ENCODE data around the gene CYP27C1. TPM values are rescaled to one million over a fixed set of nuclear protein-coding genes. Genes with fewer than 3 reads are reported as not detected.

CYP27C1 gene
- total RNA-seq, 1 donor from 2014 or later: 5.7 TPM

- FAIRE-seq (no peak), DNase-seq (ENCODE audit: low read depth) (no peak)
- no peaks in the 10 kb centered on the region for H4K20me1 ChIP-seq (ENCODE audit: insufficient read depth, low read length)
- Mint-ChIP-seq H3K27ac (ENCODE audit: unreplicated experiment) (no peak overlapping the region), H3K4me1 (ENCODE audit: low read depth, unreplicated experiment) (peaks cover 37% of the 10 kb centered on the region), H3K36me3 (ENCODE audit: low read depth, unreplicated experiment) (no peaks in the 10 kb centered on the region), H3K9me3 (ENCODE audit: unreplicated experiment) (no peaks in the 10 kb centered on the region), H3K4me3 (ENCODE audit: unreplicated experiment) (no peak overlapping the region), H3K27me3 (ENCODE audit: low read depth, unreplicated experiment) (peaks cover 7% of the 10 kb centered on the region)
- peak overlapping the region; percentile 16 for H2AFZ ChIP-seq (ENCODE audit: low read depth, low read length)
- peaks cover 29% of the 10 kb centered on the region for H3K4me1 ChIP-seq (ENCODE audit: insufficient read depth, low read length)
- no peak overlapping the region for H3K4me3 ChIP-seq (ENCODE audit: insufficient read depth, low read depth, low read length)
- H3K36me3 ChIP-seq (ENCODE audit: insufficient read depth, low read length): no peaks in the 10 kb centered on the region
- TF ChIP-seq CTCF (IDR thresholded peaks at IDR 0.05; ENCODE audit: insufficient read depth, low read depth, low read length) (peak; percentile 11), EZH2 (IDR thresholded peaks at IDR 0.05; ENCODE audit: insufficient read depth, low read length) (no peak)
- H3K9me3 ChIP-seq (ENCODE audit: insufficient read depth, low read depth, low read length): no peaks in the 10 kb centered on the region
- no peaks in the 10 kb centered on the region for H3K79me2 ChIP-seq (ENCODE audit: insufficient read depth, low read length)
- no peaks in the 10 kb centered on the region for H3K27me3 ChIP-seq (ENCODE audit: insufficient read depth, low read length)
- H3K27ac ChIP-seq (ENCODE audit: low read depth, low read length): no peak overlapping the region
- no peak overlapping the region for H3K4me2 ChIP-seq (ENCODE audit: low read length)
- H3K9ac ChIP-seq (ENCODE audit: low read length): no peak overlapping the region
These were observed 62.2 kb downstream of the CYP27C1 start for GRCh38 chr2:127157651-127158485.

GRCh38 chr2:127157114-127157513, 63.0 kb downstream of the CYP27C1 start:
- Histone ChIP-seq H3K4me1 (ENCODE audit: insufficient read depth, low read length) (peaks cover 29% of the 10 kb centered on the region), H3K9ac (ENCODE audit: low read length) (no peak overlapping the region), H3K4me2 (ENCODE audit: low read length) (no peak overlapping the region), H2AFZ (ENCODE audit: low read depth, low read length) (no peak overlapping the region), H4K20me1 (ENCODE audit: insufficient read depth, low read length) (no peaks in the 10 kb centered on the region), H3K9me3 (ENCODE audit: insufficient read depth, low read depth, low read length) (no peaks in the 10 kb centered on the region), H3K4me3 (ENCODE audit: insufficient read depth, low read depth, low read length) (no peak overlapping the region), H3K36me3 (ENCODE audit: insufficient read depth, low read length) (no peaks in the 10 kb centered on the region), H3K27me3 (ENCODE audit: insufficient read depth, low read length) (no peaks in the 10 kb centered on the region), H3K27ac (ENCODE audit: low read depth, low read length) (no peak overlapping the region), H3K79me2 (ENCODE audit: insufficient read depth, low read length) (no peaks in the 10 kb centered on the region)
- Mint-ChIP-seq H3K27me3 (ENCODE audit: low read depth, unreplicated experiment) (peaks cover 6% of the 10 kb centered on the region), H3K9me3 (ENCODE audit: unreplicated experiment) (no peaks in the 10 kb centered on the region), H3K27ac (ENCODE audit: unreplicated experiment) (no peak overlapping the region), H3K4me1 (ENCODE audit: low read depth, unreplicated experiment) (peaks cover 37% of the 10 kb centered on the region), H3K36me3 (ENCODE audit: low read depth, unreplicated experiment) (no peaks in the 10 kb centered on the region), H3K4me3 (ENCODE audit: unreplicated experiment) (no peak overlapping the region)
- DNase-seq (ENCODE audit: low read depth) (no peak), FAIRE-seq (no peak)
- TF ChIP-seq EZH2 (IDR thresholded peaks at IDR 0.05; ENCODE audit: insufficient read depth, low read length): no peak

- Histone ChIP-seq H4K20me1 (ENCODE audit: insufficient read depth, low read length) (no peaks in the 10 kb centered on the region), H3K9ac (ENCODE audit: low read length) (no peak overlapping the region), H3K4me2 (ENCODE audit: low read length) (no peak overlapping the region), H3K79me2 (ENCODE audit: insufficient read depth, low read length) (no peaks in the 10 kb centered on the region), H3K36me3 (ENCODE audit: insufficient read depth, low read length) (no peaks in the 10 kb centered on the region), H3K4me1 (ENCODE audit: insufficient read depth, low read length) (peaks cover 29% of the 10 kb centered on the region), H3K27me3 (ENCODE audit: insufficient read depth, low read length) (no peaks in the 10 kb centered on the region), H3K9me3 (ENCODE audit: insufficient read depth, low read depth, low read length) (peaks cover 2% of the 10 kb centered on the region), H3K27ac (ENCODE audit: low read depth, low read length) (no peak overlapping the region), H2AFZ (ENCODE audit: low read depth, low read length) (peak overlapping the region; percentile 22), H3K4me3 (ENCODE audit: insufficient read depth, low read depth, low read length) (no peak overlapping the region)
- Mint-ChIP-seq H3K9me3 (ENCODE audit: unreplicated experiment) (peaks cover 4% of the 10 kb centered on the region), H3K36me3 (ENCODE audit: low read depth, unreplicated experiment) (no peaks in the 10 kb centered on the region), H3K27me3 (ENCODE audit: low read depth, unreplicated experiment) (peaks cover 5% of the 10 kb centered on the region), H3K4me3 (ENCODE audit: unreplicated experiment) (no peak overlapping the region), H3K27ac (ENCODE audit: unreplicated experiment) (no peak overlapping the region), H3K4me1 (ENCODE audit: low read depth, unreplicated experiment) (peaks cover 32% of the 10 kb centered on the region)
- peak; percentile 73 for FAIRE-seq
- DNase-seq (ENCODE audit: low read depth): peak; percentile 35
- TF ChIP-seq EZH2 (IDR thresholded peaks at IDR 0.05; ENCODE audit: insufficient read depth, low read length) (no peak), CTCF (IDR thresholded peaks at IDR 0.05; ENCODE audit: insufficient read depth, low read depth, low read length) (no peak)
These were observed 64.2 kb downstream of the CYP27C1 start for GRCh38 chr2:127155947-127156346.

Measured in astrocyte (in vitro differentiated cells and primary cell).